HG02970 (cell line): ENCODE results near the gene CFAP299.
A peak's percentile ranks its signal among the peaks of the same experiment; 100 is the strongest.
"Not testable (repeated sequence)": the region's sequence is repeated elsewhere in the genome, so short reads cannot be mapped to it uniquely, and the experiment has no call there.

Experiments used
- ATAC-seq: cut with Tn5 transposase; IDR thresholded peaks from one replicate; pipeline ENCODE4 v1.9.1; 2021; ENCODE audit warnings: mild to moderate bottlenecking, moderate library complexity, moderate number of reproducible peaks; ENCODE audit not compliant: unreplicated experiment, low FRiP score

The CFAP299 gene

GRCh38 chr4:80578001-80578400 is 242.5 kb downstream of the CFAP299 start:
- ATAC-seq, result no peak

- ATAC-seq, result no peak
Measured at GRCh38 chr4:80585542-80585941, 250.0 kb downstream of the CFAP299 start.

GRCh38 chr4:80586716-80587115 is 251.2 kb downstream of the CFAP299 start:
- ATAC-seq, result no peak

GRCh38 chr4:80587871-80588385 is 252.4 kb downstream of the CFAP299 start:
- ATAC-seq, result no peak

- no peak for ATAC-seq
Measured at GRCh38 chr4:80592950-80593349, 257.4 kb downstream of the CFAP299 start.

- ATAC-seq, result no peak
Measured at GRCh38 chr4:80594701-80595100, 259.2 kb downstream of the CFAP299 start.

- ATAC-seq, result no peak
Measured at GRCh38 chr4:80608281-80608980, 272.9 kb downstream of the CFAP299 start.

- no peak for ATAC-seq
Measured at GRCh38 chr4:80610199-80610598, 274.7 kb downstream of the CFAP299 start.

GRCh38 chr4:80610845-80611677 is 275.5 kb downstream of the CFAP299 start:
- peak; percentile 79 for ATAC-seq

- ATAC-seq, result peak; percentile 3
Measured at GRCh38 chr4:80611678-80611979, 276.1 kb downstream of the CFAP299 start.

GRCh38 chr4:80613470-80613869 is 277.9 kb downstream of the CFAP299 start:
- no peak for ATAC-seq

GRCh38 chr4:80614319-80614718 is 278.8 kb downstream of the CFAP299 start:
- ATAC-seq, result no peak

GRCh38 chr4:80615099-80615498 is 279.6 kb downstream of the CFAP299 start:
- no peak for ATAC-seq

GRCh38 chr4:80619070-80619674 is 283.6 kb downstream of the CFAP299 start:
- no peak for ATAC-seq

GRCh38 chr4:80631861-80632260 is 296.3 kb downstream of the CFAP299 start:
- ATAC-seq, result no peak

GRCh38 chr4:80637190-80637589 is 301.7 kb downstream of the CFAP299 start:
- no peak for ATAC-seq

- no peak for ATAC-seq
Measured at GRCh38 chr4:80646061-80646460, 310.5 kb downstream of the CFAP299 start.

GRCh38 chr4:80655662-80656061 is 320.1 kb downstream of the CFAP299 start:
- no peak for ATAC-seq

GRCh38 chr4:80670118-80670517 is 334.6 kb downstream of the CFAP299 start:
- not testable (repeated sequence) for ATAC-seq

- no peak for ATAC-seq
Measured at GRCh38 chr4:80678413-80678812, 342.9 kb downstream of the CFAP299 start.

GRCh38 chr4:80680934-80681333 is 345.4 kb downstream of the CFAP299 start:
- no peak for ATAC-seq
